OCI-LY7 (cell line): ENCODE measurements around the gene DIAPH2.

Source experiments
- EZH2phosphoT487 ChIP-seq: fragments of 200-600 bp; sonication (generic); IDR thresholded peaks from 2 replicates; pipeline ENCODE4 v1.6.1; 2018; ENCODE audit warnings: low read depth, borderline replicate concordance, mild to moderate bottlenecking, mixed run types, antibody characterized with exemption, low read length, moderate library complexity, mixed read lengths
- TF ChIP-seq, protein P1 (sequence below): fragments of 200-600 bp; sonication (generic); conservative IDR thresholded peaks from 2 replicates; pipeline ENCODE4 v1.5.1; 2014; ENCODE audit warnings: mild to moderate bottlenecking, antibody characterized with exemption, low read length, moderate library complexity, mixed read lengths

DNA sequence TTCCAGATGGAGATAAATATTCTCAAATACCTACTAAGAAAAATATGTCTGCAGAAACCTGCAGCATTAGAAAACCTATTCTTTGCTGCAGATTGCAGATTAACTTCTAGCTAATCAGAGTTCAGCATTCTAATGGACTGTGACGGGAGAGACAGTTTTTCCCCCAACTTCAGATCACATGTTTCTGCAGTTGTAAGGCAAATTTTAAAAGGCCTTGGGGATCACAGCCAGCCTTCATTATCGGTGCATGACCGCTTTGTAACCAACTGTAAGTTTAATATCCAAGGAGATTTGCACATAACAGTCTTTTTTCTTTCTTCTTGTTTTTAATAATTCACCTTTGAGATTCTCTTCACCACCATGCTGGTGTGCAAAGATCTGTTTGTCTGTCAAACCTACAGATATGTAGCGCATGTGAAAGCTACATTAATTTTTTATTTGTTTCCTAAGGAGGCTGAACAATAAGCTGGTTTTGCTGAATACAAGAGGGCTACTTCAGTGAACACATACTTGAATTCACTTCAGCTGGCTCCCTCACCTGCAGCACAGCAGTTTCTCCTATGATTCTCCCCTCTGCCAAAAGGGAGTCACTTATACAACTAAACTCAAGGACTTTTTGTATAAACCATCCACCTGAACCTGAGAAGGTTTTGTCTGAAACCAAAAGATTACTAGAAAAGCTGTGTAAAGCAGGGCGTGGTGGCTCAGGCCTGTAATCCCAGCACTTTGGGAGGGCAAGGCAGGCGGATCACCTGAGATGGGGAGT lies 687.5 kb downstream of the DIAPH2 start:
- TF ChIP-seq, protein P1, sequence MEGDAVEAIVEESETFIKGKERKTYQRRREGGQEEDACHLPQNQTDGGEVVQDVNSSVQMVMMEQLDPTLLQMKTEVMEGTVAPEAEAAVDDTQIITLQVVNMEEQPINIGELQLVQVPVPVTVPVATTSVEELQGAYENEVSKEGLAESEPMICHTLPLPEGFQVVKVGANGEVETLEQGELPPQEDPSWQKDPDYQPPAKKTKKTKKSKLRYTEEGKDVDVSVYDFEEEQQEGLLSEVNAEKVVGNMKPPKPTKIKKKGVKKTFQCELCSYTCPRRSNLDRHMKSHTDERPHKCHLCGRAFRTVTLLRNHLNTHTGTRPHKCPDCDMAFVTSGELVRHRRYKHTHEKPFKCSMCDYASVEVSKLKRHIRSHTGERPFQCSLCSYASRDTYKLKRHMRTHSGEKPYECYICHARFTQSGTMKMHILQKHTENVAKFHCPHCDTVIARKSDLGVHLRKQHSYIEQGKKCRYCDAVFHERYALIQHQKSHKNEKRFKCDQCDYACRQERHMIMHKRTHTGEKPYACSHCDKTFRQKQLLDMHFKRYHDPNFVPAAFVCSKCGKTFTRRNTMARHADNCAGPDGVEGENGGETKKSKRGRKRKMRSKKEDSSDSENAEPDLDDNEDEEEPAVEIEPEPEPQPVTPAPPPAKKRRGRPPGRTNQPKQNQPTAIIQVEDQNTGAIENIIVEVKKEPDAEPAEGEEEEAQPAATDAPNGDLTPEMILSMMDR: no peak
- no peak for TF ChIP-seq EZH2phosphoT487
